Peyer's patch (tissue), 4 donors: ENCODE results near the gene PLCD1.

Experiments used
- CTCF ChIP-seq, 6 experiments: fragments of 450-650 bp in 4 of 6; fragments of 200-600 bp in 2 of 6; sonication (generic) in 1 of 6; IDR thresholded peaks; one replicate each; pipeline ENCODE4 v1.5.1; 2017 to 2019; ENCODE audit warnings: antibody characterized with exemption in 6 of 6, mild to moderate bottlenecking in 3 of 6, moderate library complexity in 1 of 6
- POLR2A ChIP-seq, 2 donors: fragments of 450-650 bp; IDR thresholded peaks; one replicate each; pipeline ENCODE4 v1.5.1; 2017; ENCODE audit warnings: antibody characterized with exemption in 2 of 2, mild to moderate bottlenecking in 2 of 2, moderate library complexity in 2 of 2

- no peak for TF ChIP-seq CTCF (IDR thresholded peaks at IDR 0.05)
- no peak for TF ChIP-seq POLR2A (IDR thresholded peaks at IDR 0.05)
These were observed 36.0 kb downstream of the PLCD1 start for GRCh38 chr3:37993460-37993819.
